PC-3 (cell line): ENCODE results near the gene IPCEF1. TPM values are rescaled to one million over a fixed set of nuclear protein-coding genes. Genes with fewer than 3 reads are reported as not detected.

Experiments
- ATAC-seq: fragments of 200-7000 bp; cut with Tn5 transposase; 2 replicates; pipeline ENCODE4 v1.9.1; 2020; ENCODE audit warnings: mild to moderate bottlenecking, moderate library complexity
- BruUV-seq: library from RNA; stranded (reverse); fragments of 400-500 nt; replicated peaks from 2 replicates; lab custom pipeline; 2021; lab: Mats Ljungman, UMichigan
- CTCF ChIA-PET: fragments of 300-600 bp; sonication (Branson Sonifier 250); formaldehyde crosslinking; loops from one replicate; lab custom pipeline; 2022; ENCODE audit warnings: antibody characterized with exemption; lab: Charles Lee
- POLR2A ChIA-PET: fragments of 300-600 bp; sonication (Branson Sonifier 250); formaldehyde crosslinking; loops from one replicate; lab custom pipeline; 2022; ENCODE audit warnings: antibody characterized with exemption; ENCODE audit not compliant: unreplicated experiment; lab: Charles Lee
- DNase-seq: peaks from one replicate; pipeline ENCODE4 v3.0.0-alpha.2; 2015
- H2AFZ ChIP-seq: fragments of 300-600 bp; sonication (generic); 2 replicates; pipeline ENCODE4 v1.6.0; 2016; ENCODE audit warnings: antibody characterized with exemption, low read length
- H3F3A ChIP-seq: fragments of 300-600 bp; sonication (generic); one replicate; pipeline ENCODE4 v1.6.0; 2017; ENCODE audit warnings: antibody characterized with exemption, low read length, control low read depth, mild to moderate bottlenecking; ENCODE audit not compliant: unreplicated experiment
- H3K27ac ChIP-seq: fragments of 300-600 bp; sonication (generic); 2 replicates; pipeline ENCODE4 v1.5.1; 2016; ENCODE audit warnings: mild to moderate bottlenecking, low read length
- H3K27me3 ChIP-seq: fragments of 300-600 bp; sonication (generic); 2 replicates; pipeline ENCODE4 v1.6.1; 2016; ENCODE audit warnings: low read length, mixed read lengths
- H3K36me3 ChIP-seq: fragments of 300-600 bp; sonication (generic); 2 replicates; pipeline ENCODE4 v1.6.1; 2016; ENCODE audit warnings: low read depth, mixed run types, low read length, mixed read lengths
- H3K4me1 ChIP-seq: fragments of 300-600 bp; sonication (generic); 2 replicates; pipeline ENCODE4 v1.5.1; 2016; ENCODE audit warnings: low read length; ENCODE audit not compliant: insufficient read depth
- H3K4me2 ChIP-seq: fragments of 300-600 bp; sonication (generic); 2 replicates; pipeline ENCODE4 v1.6.0; 2016; ENCODE audit warnings: low read length
- H3K4me3 ChIP-seq: fragments of 300-600 bp; sonication (generic); 2 replicates; pipeline ENCODE4 v1.5.1; 2016; ENCODE audit warnings: mild to moderate bottlenecking, low read length, mixed read lengths
- H3K79me2 ChIP-seq: fragments of 300-600 bp; sonication (generic); 2 replicates; pipeline ENCODE4 v1.6.1; 2017; ENCODE audit warnings: low read length, mixed read lengths
- H3K9ac ChIP-seq: fragments of 300-600 bp; sonication (generic); 2 replicates; pipeline ENCODE4 v1.6.0; 2016; ENCODE audit warnings: mild to moderate bottlenecking, low read length
- H3K9me2 ChIP-seq: fragments of 300-600 bp; sonication (generic); replicated peaks from 2 replicates; pipeline ENCODE4 v1.6.1; 2016; ENCODE audit warnings: mixed run types, low read length, mixed read lengths
- H3K9me3 ChIP-seq: fragments of 300-600 bp; sonication (generic); 2 replicates; pipeline ENCODE4 v1.6.1; 2016; ENCODE audit warnings: low read length, mixed read lengths
- H4K20me1 ChIP-seq: fragments of 300-600 bp; sonication (generic); 2 replicates; pipeline ENCODE4 v1.6.1; 2016; ENCODE audit warnings: low read length, mixed read lengths
- CTCF ChIP-seq: fragments of 300-600 bp; sonication (generic); conservative IDR thresholded peaks from 2 replicates; pipeline ENCODE4 v1.5.1; 2017; ENCODE audit warnings: antibody characterized with exemption, low read depth, mild to moderate bottlenecking, low read length
- EZH2 ChIP-seq: fragments of 300-600 bp; sonication (generic); IDR thresholded peaks from one replicate; pipeline ENCODE4 v1.6.1; 2017; ENCODE audit warnings: antibody characterized with exemption, mild to moderate bottlenecking, low read length; ENCODE audit not compliant: unreplicated experiment
- EZH2phosphoT487 ChIP-seq: fragments of 300-600 bp; sonication (generic); IDR thresholded peaks from 2 replicates; pipeline ENCODE4 v1.6.1; 2018; ENCODE audit warnings: mild to moderate bottlenecking, antibody characterized with exemption, low read length, borderline replicate concordance
- intact Hi-C: fragments of 100-400 bp; cut with micrococcal nuclease; formaldehyde crosslinking; loops from 2 replicates; pipeline ENCODE4 v1.9.0; 2023
- total RNA-seq: library from RNA; depleted of rRNA; stranded (reverse); fragments of >200 nt; gene quantifications from 2 replicates; pipeline ENCODE4 v1.2.3, GENCODE V29; 2014

The IPCEF1 gene
- total RNA-seq, 1 experiment from 2014 or later: 0.29 TPM

DNA sequence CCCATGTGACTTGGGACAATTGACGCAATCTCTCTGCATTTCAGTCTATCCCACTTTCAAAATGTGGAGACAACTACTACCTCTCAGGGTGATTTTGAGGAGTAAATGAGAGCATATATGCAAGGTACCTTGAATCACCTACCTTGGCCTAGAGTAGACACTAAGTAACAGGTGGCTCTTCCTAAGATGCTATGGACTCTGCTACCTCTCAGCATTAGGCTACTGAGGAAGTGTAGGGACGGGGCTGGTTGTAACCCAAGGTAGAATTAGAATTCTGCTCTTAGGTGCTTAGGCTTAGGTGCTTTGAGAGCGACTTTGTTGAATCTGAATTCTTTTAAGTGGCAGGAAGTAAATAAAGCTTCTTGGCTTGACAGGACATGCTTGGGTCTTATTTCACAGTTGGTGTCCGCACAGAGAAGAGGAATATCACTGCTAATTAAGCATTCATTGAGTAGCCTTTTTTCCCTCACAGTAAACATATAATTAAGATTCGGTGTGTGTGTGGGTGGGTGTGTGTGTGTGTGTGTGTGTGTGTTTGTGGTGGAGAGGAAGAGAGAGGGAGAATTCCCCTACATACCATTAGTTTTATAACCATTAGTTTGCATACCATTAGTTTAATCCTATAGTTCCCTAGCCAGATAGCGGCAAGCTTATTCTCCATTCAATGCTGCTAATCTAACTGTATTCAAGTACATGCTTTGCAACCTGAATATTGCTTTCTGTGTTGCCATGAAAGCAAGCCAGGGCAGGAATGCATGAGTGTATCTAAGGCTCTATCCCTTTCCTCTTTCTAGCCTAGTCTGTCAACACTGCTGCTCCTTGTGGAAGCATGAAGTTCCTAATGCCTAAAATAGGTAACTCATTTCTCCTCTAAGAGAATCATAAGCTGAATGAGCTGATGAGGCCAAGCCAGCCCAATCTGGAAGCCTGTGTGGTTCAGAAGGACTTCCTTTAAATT is 112.5 kb downstream of the IPCEF1 start:
- H3K36me3 ChIP-seq: no peaks in the 10 kb centered on the region
- BruUV-seq: no TSS peak
- intact Hi-C loops: no loop called here
- no peak overlapping the region for H3K9ac ChIP-seq
- no peak overlapping the region for H3K27ac ChIP-seq
- no peak overlapping the region for H3K4me2 ChIP-seq
- no peaks in the 10 kb centered on the region for H4K20me1 ChIP-seq
- H3K9me3 ChIP-seq: no peaks in the 10 kb centered on the region
- no peak overlapping the region for H2AFZ ChIP-seq
- no peak for DNase-seq
- no peak for ATAC-seq
- POLR2A ChIA-PET: no interaction called here
- CTCF ChIA-PET: no interaction called here
- H3F3A ChIP-seq: no peaks in the 10 kb centered on the region
- H3K9me2 ChIP-seq: no peaks in the 10 kb centered on the region
- H3K27me3 ChIP-seq: peaks cover 20% of the 10 kb centered on the region; the same call in 1 of the 2 replicates
- no peak overlapping the region for H3K4me3 ChIP-seq
- no peaks in the 10 kb centered on the region for H3K4me1 ChIP-seq
- no peaks in the 10 kb centered on the region for H3K79me2 ChIP-seq
- no peak for TF ChIP-seq EZH2
- TF ChIP-seq EZH2phosphoT487: no peak
- TF ChIP-seq CTCF: no peak

DNA sequence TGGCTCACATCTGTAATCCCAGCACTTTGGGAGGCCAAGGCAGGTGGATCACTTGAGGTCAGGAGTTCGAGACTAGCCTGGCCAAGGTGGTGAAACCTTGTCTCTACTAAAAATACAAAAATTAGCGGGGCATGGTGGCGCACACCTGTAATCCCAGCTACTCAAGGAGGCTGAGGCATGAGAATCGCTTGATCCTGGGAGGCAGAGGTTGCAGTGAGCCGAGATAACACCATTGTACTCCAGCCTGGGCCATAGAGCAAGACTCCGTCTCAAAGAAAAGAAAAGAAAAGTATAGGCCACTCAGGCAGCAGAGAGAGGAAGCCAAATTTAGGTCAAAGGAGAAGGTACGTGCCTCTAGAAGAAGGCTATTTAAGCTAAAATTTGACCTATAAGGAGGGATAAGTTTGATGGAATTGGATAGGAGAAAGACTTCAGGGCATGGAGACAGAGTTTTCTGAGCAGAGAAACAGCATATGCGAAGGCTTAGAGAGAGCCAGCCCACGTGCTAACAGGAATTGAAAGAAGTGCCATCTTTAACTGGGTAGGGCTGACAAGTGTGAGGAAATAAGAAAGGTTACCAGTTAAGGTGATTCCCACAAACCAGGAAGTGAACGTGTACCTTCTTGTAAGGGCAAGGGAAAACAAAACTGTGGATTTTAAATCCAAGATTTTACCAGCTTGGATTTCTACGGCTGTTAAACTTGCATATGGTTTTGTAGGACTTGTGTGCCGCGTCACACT is 113.8 kb downstream of the IPCEF1 start:
- ChIA-PET CTCF (no interaction called here), POLR2A (no interaction called here)
- no peak for TF ChIP-seq CTCF
- TF ChIP-seq EZH2phosphoT487: no peak
- TF ChIP-seq EZH2: no peak

More for the DNA sequence above, 113.8 kb downstream of the IPCEF1 start:
- Histone ChIP-seq H3K27me3 (peaks cover 20% of the 10 kb centered on the region; the same call in 1 of the 2 replicates), H3K4me1 (no peaks in the 10 kb centered on the region), H3K4me2 (no peak overlapping the region), H3F3A (no peaks in the 10 kb centered on the region), H3K9me2 (no peaks in the 10 kb centered on the region), H3K4me3 (no peak overlapping the region), H3K27ac (no peak overlapping the region), H3K9me3 (no peaks in the 10 kb centered on the region), H4K20me1 (no peaks in the 10 kb centered on the region), H2AFZ (no peak overlapping the region), H3K79me2 (no peaks in the 10 kb centered on the region), H3K36me3 (no peaks in the 10 kb centered on the region), H3K9ac (no peak overlapping the region)
- BruUV-seq: no TSS peak
- ATAC-seq (no peak), DNase-seq (no peak)
- intact Hi-C loops: no loop called here
